ENCODE measurements around the gene NRXN3.
A peak's percentile ranks its signal among the peaks of the same experiment; 100 is the strongest.

Gene NRXN3

GRCh38 chr14:78746086-78746595, 576.0 kb downstream of the NRXN3 start:
- no peak for DNase-seq (ENCODE audit: extremely low read depth, insufficient read length)
- Histone ChIP-seq H3K4me3 (replicated peaks; ENCODE audit: low read depth, low read length) (no peak overlapping the region), H3K36me3 (ENCODE audit: control insufficient read depth, insufficient read depth, low read length) (no peaks in the 10 kb centered on the region), H3K27me3 (replicated peaks; ENCODE audit: control insufficient read depth, insufficient read depth, low read length) (no peaks in the 10 kb centered on the region)
- TF ChIP-seq CTCF (IDR thresholded peaks at IDR 0.05; ENCODE audit: insufficient read depth, low read length, poor library complexity, severe bottlenecking) = no peak

- H3K36me3 ChIP-seq (ENCODE audit: control insufficient read depth, insufficient read depth, low read length) = no peaks in the 10 kb centered on the region
- H3K4me3 ChIP-seq (replicated peaks; ENCODE audit: low read depth, low read length) = no peak overlapping the region
- no peaks in the 10 kb centered on the region for H3K27me3 ChIP-seq (replicated peaks; ENCODE audit: control insufficient read depth, insufficient read depth, low read length)
- no peak for DNase-seq (ENCODE audit: extremely low read depth, insufficient read length)
- TF ChIP-seq CTCF (IDR thresholded peaks at IDR 0.05; ENCODE audit: insufficient read depth, low read length, poor library complexity, severe bottlenecking) = no peak
Measured at GRCh38 chr14:78747813-78748212, 577.6 kb downstream of the NRXN3 start.

DNA sequence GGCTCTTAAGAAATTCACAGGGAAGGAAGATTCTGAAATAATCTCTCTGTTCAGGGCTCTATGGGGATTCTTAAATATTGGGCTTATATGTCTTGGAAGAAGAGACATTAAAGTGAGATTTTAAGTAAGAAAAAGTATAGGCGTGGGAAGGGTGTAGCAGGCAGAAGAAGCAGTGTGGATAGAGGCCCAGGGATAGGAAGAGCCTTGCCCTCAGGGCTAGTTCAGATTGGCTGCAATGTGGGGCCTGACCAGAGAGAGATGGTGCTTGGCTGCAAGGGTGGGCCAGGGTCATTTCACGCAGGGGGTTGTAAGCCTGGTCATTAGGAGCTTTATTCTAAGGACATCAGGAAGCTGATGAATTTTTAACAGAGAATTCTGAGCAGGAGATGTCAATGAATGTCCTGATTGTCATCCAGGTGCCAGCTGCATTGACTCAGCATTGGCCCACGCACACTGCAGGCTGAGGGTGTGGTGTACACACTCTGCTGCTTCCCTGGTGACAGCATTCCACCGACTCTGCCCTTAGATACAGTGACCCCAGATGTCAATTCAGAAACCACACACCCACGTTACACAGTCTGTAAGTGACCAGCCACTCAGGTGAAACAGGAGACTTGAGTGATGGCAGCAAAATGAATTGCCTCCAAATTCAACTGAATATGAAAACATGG, 582.5 kb downstream of the NRXN3 start:
- Histone ChIP-seq H3K4me3 (replicated peaks; ENCODE audit: low read depth, low read length) (no peak overlapping the region), H3K36me3 (ENCODE audit: control insufficient read depth, insufficient read depth, low read length) (no peaks in the 10 kb centered on the region), H3K27me3 (replicated peaks; ENCODE audit: control insufficient read depth, insufficient read depth, low read length) (no peaks in the 10 kb centered on the region)
- DNase-seq (ENCODE audit: extremely low read depth, insufficient read length) = peak; percentile 7
- no peak for TF ChIP-seq CTCF (IDR thresholded peaks at IDR 0.05; ENCODE audit: insufficient read depth, low read length, poor library complexity, severe bottlenecking)

- no peak for TF ChIP-seq CTCF (IDR thresholded peaks at IDR 0.05; ENCODE audit: insufficient read depth, low read length, poor library complexity, severe bottlenecking)
- no peak overlapping the region for H3K4me3 ChIP-seq (replicated peaks; ENCODE audit: low read depth, low read length)
- DNase-seq (ENCODE audit: extremely low read depth, insufficient read length) = peak; percentile 4
- no peaks in the 10 kb centered on the region for H3K27me3 ChIP-seq (replicated peaks; ENCODE audit: control insufficient read depth, insufficient read depth, low read length)
- H3K36me3 ChIP-seq (ENCODE audit: control insufficient read depth, insufficient read depth, low read length) = no peaks in the 10 kb centered on the region
Measured at GRCh38 chr14:78754059-78754458, 583.9 kb downstream of the NRXN3 start.

GRCh38 chr14:78758333-78758732, 588.2 kb downstream of the NRXN3 start:
- peak; percentile 80 for TF ChIP-seq CTCF (IDR thresholded peaks at IDR 0.05; ENCODE audit: insufficient read depth, low read length, poor library complexity, severe bottlenecking)
- Histone ChIP-seq H3K36me3 (ENCODE audit: control insufficient read depth, insufficient read depth, low read length) (no peaks in the 10 kb centered on the region), H3K4me3 (replicated peaks; ENCODE audit: low read depth, low read length) (no peak overlapping the region), H3K27me3 (replicated peaks; ENCODE audit: control insufficient read depth, insufficient read depth, low read length) (no peaks in the 10 kb centered on the region)
- DNase-seq (ENCODE audit: extremely low read depth, insufficient read length) = no peak

All from GM06990 (cell line).